ENCODE measurements around the gene ADRA2B. TPM values are rescaled to one million over a fixed set of nuclear protein-coding genes. Genes with fewer than 3 reads are reported as not detected.
"Not testable (repeated sequence)": the region's sequence is repeated elsewhere in the genome, so short reads cannot be mapped to it uniquely, and the experiment has no call there.

Gene ADRA2B
- total and polyA plus RNA-seq, 12 donors: 0.95 to 12.9 (median 3.3) TPM

- H3K4me3 ChIP-seq: no peak overlapping the region
- DNase-seq: peak in 1 of 7 donors; percentile 6
- TF ChIP-seq POLR2A (IDR thresholded peaks at IDR 0.05) (no peak), CTCF (IDR thresholded peaks at IDR 0.05) (no peak)
- H3K27me3 ChIP-seq: no peaks in the 10 kb centered on the region
- no peaks in the 10 kb centered on the region for H3K36me3 ChIP-seq (replicated peaks in 1 of 2)
- no peak overlapping the region for H3K27ac ChIP-seq
- WGBS, 4 donors: 88 to 96% (median 90%) methylated on average over 9 to 26 of the region's 26 CpGs
- intact Hi-C loops (cut with DNase I): loop anchor here in 1 of 2 donors (10.0 kb wide), 1 partner anchor 122 kb away; the partner anchor contains the start of genes CIAO1 and TMEM127
- no peaks in the 10 kb centered on the region for H3K9me3 ChIP-seq (replicated peaks in 1 of 3)
- H3K4me1 ChIP-seq (replicated peaks in 1 of 2): peaks cover 16 to 27% of the 10 kb centered on the region in 2 donors
These were observed 26.1 kb upstream of the ADRA2B start for GRCh38 chr2:96142217-96143113.

- WGBS, 4 donors: 91 to 99% (median 93%) methylated on average over 5 of the region's 5 CpGs
- DNase-seq; H3K9me3 ChIP-seq (replicated peaks in 1 of 3); H3K27ac ChIP-seq; H3K36me3 ChIP-seq (replicated peaks in 1 of 2); H3K4me3 ChIP-seq; H3K27me3 ChIP-seq: not testable (repeated sequence)
- intact Hi-C loops (cut with DNase I): loop anchor here in 1 of 2 donors (2.0 to 10.0 kb wide), 2 partner anchors 33 to 123 kb away; partner anchors contain the start of genes CIAO1 and TMEM127
- H3K4me1 ChIP-seq (replicated peaks in 1 of 2): peaks cover 8 to 19% of the 10 kb centered on the region in 2 donors
These were observed 25.2 kb upstream of the ADRA2B start for GRCh38 chr2:96141624-96141967.

GRCh38 chr2:96140941-96141623, 24.7 kb upstream of the ADRA2B start:
- intact Hi-C loops (cut with DNase I): loop anchor here in 1 of 2 donors (2.0 to 10.0 kb wide), 2 partner anchors 34 to 124 kb away; partner anchors contain the start of genes CIAO1 and TMEM127
- Histone ChIP-seq H3K9me3 (replicated peaks in 1 of 3) (no peaks in the 10 kb centered on the region), H3K4me3 (no peak overlapping the region), H3K36me3 (replicated peaks in 1 of 2) (no peaks in the 10 kb centered on the region), H3K27ac (no peak overlapping the region), H3K27me3 (no peaks in the 10 kb centered on the region), H3K4me1 (replicated peaks in 1 of 2) (peaks cover 8 to 14% of the 10 kb centered on the region in 2 donors)
- TF ChIP-seq POLR2A (IDR thresholded peaks at IDR 0.05) (no peak), CTCF (IDR thresholded peaks at IDR 0.05) (no peak)
- WGBS, 4 donors: 89 to 94% (median 91%) methylated on average over 2 to 13 of the region's 13 CpGs
- no peak for DNase-seq

- DNase-seq: no peak
- Histone ChIP-seq H3K27ac (no peak overlapping the region), H3K4me1 (replicated peaks in 1 of 2) (no peaks in the 10 kb centered on the region), H3K4me3 (no peak overlapping the region), H3K36me3 (replicated peaks in 1 of 2) (no peaks in the 10 kb centered on the region), H3K9me3 (replicated peaks in 1 of 3) (no peaks in the 10 kb centered on the region), H3K27me3 (no peaks in the 10 kb centered on the region)
- TF ChIP-seq CTCF (IDR thresholded peaks at IDR 0.05) (no peak), POLR2A (IDR thresholded peaks at IDR 0.05) (no peak)
- 78 to 88% (median 82%) methylated on average over 5 to 7 of the region's 7 CpGs for WGBS, 4 donors
- intact Hi-C loops (cut with DNase I): loop anchor here (5.0 to 10.0 kb wide), 2 partner anchors 38 to 376 kb away; no protein-coding TSS in a partner anchor
These were observed 22.9 kb upstream of the ADRA2B start for GRCh38 chr2:96139181-96139758.
